Measurements from ENCODE around the gene SS18L1.

- TF ChIP-seq ARNTL (CRISPR knock-in tag; IDR thresholded peaks at IDR 0.05; ENCODE audit: borderline replicate concordance, low read depth), result no peak
- no peak for TF ChIP-seq CSDC2 (CRISPR knock-in tag; IDR thresholded peaks at IDR 0.05)
- TF ChIP-seq BACH2 (CRISPR knock-in tag; IDR thresholded peaks at IDR 0.05; ENCODE audit: borderline replicate concordance), result no peak
- TF ChIP-seq RARB (CRISPR knock-in tag; IDR thresholded peaks at IDR 0.05), result no peak
- TF ChIP-seq TOX (CRISPR knock-in tag; IDR thresholded peaks at IDR 0.05; ENCODE audit: borderline replicate concordance), result no peak
- no peak for TF ChIP-seq ISL1 (CRISPR knock-in tag; IDR thresholded peaks at IDR 0.05)
- TF ChIP-seq TSHZ2 (CRISPR knock-in tag; IDR thresholded peaks at IDR 0.05), result no peak
- TF ChIP-seq ESRRG (CRISPR knock-in tag; IDR thresholded peaks at IDR 0.05), result no peak
These were observed 59.9 kb downstream of the SS18L1 start for GRCh38 chr20:62203378-62204030.

All from SK-N-SH treated with all-trans-retinoic acid at 6 μM for 48 hours (cell line).